Stimulated activated CD4-positive, alpha-beta T cell treated with anti-CD3 and anti-CD28 coated beads, Interleukin-4, amount 100 ng/mL, for 1 hour (primary cell): Measurements from ENCODE around the gene RHOXF2.

Source experiments
- DNase-seq: peaks from one replicate; pipeline ENCODE4 v3.0.0-alpha.2; 2020

Gene RHOXF2

GRCh38 chrX:120205816-120206753, 47.7 kb downstream of the RHOXF2 start:
- DNase-seq: no peak

- DNase-seq: no peak
Observed at GRCh38 chrX:120207009-120207605, 48.7 kb downstream of the RHOXF2 start.

- peak; percentile 41 for DNase-seq
Observed at GRCh38 chrX:120213438-120214265, 55.2 kb downstream of the RHOXF2 start.
